ENCODE data around the gene PCTP. TPM values are rescaled to one million over a fixed set of nuclear protein-coding genes. Genes with fewer than 3 reads are reported as not detected.
A peak's percentile ranks its signal among the peaks of the same experiment; 100 is the strongest.

Gene PCTP
- total RNA-seq, 1 donor, result 11.2 TPM

DNA sequence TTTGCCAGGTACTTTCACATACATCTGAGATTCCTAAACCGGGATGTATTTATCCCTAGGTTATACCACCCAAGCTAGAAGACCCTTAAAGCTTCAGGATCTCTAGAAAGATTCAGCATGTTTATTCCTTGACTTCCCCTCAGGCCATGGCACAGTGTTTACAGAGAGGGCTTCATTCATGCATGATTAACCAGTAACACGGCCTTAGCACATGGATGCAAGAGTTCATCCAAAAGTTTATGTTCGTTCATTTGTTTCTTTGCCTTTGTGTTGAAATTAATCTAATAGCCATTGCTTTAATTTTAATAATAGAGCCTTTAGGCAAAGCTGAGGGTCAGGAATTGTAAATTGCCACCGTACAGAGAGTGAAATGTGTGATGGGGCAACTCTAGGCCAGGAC, 13.8 kb downstream of the PCTP start:
- TF ChIP-seq, protein P1, sequence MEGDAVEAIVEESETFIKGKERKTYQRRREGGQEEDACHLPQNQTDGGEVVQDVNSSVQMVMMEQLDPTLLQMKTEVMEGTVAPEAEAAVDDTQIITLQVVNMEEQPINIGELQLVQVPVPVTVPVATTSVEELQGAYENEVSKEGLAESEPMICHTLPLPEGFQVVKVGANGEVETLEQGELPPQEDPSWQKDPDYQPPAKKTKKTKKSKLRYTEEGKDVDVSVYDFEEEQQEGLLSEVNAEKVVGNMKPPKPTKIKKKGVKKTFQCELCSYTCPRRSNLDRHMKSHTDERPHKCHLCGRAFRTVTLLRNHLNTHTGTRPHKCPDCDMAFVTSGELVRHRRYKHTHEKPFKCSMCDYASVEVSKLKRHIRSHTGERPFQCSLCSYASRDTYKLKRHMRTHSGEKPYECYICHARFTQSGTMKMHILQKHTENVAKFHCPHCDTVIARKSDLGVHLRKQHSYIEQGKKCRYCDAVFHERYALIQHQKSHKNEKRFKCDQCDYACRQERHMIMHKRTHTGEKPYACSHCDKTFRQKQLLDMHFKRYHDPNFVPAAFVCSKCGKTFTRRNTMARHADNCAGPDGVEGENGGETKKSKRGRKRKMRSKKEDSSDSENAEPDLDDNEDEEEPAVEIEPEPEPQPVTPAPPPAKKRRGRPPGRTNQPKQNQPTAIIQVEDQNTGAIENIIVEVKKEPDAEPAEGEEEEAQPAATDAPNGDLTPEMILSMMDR (IDR thresholded peaks at IDR 0.05; ENCODE audit: insufficient read depth, low read depth, low read length), result no peak
- H3K4me3 ChIP-seq (ENCODE audit: low read depth, low read length), result no peak overlapping the region
- DNase-seq (ENCODE audit: low read depth), result no peak

DNA sequence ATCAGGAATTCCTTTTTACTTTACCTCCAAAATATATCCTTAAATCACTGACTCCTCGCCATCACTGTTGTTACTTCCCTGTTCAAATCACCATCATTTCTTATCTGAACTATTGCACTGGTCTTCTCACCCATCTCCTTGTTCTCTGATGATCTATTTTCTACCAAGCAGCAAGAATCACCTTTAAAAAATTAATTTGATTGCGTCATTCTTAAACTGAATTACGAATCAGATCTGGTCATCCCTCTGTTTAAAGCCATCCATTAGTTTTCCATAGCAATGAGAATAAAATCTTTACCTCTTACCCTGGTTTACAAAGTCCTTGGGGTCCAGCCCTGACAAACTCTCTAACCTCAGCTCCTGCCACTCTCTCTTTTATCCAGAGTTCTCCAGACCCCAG, 14.6 kb downstream of the PCTP start:
- DNase-seq (ENCODE audit: low read depth), result no peak
- H3K4me3 ChIP-seq (ENCODE audit: low read depth, low read length), result no peak overlapping the region
- TF ChIP-seq, protein P1 (IDR thresholded peaks at IDR 0.05; ENCODE audit: insufficient read depth, low read depth, low read length), result no peak

DNA sequence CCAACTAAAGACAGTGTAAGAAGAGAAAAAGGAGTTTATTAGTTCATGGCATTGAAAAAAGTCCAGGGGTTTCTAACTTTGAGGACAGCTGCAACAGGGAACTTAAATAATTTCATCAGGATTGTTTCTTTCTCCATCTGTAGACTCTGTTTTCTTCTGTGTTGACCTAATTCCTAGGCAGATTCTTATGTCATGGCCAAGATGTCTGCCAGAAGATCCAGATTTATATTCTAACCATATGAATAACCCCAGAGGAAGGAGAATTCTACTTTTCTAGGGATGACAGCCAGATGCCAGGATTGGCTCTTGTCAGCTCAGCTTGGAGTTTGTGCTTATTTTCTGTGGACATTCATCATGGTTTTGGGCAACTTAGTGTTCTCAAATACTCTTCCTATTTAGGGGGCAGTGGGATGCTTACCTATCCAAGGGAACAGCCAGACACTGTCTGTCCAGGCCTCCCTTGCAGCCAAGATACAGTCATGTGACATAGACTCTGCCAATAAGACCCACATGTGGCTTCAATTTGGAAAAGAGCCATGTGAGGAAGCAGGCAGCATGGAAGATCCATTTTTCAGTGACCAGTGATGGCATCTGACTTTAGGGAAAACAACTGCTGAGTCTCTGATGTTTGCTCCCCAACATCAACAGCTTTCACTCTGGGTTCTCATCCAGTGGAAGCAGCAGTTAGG, 18.2 kb downstream of the PCTP start:
- peak; percentile 13 for DNase-seq (ENCODE audit: low read depth)
- TF ChIP-seq, protein P1 (IDR thresholded peaks at IDR 0.05; ENCODE audit: insufficient read depth, low read depth, low read length), result no peak
- H3K4me3 ChIP-seq (ENCODE audit: low read depth, low read length), result no peak overlapping the region

DNA sequence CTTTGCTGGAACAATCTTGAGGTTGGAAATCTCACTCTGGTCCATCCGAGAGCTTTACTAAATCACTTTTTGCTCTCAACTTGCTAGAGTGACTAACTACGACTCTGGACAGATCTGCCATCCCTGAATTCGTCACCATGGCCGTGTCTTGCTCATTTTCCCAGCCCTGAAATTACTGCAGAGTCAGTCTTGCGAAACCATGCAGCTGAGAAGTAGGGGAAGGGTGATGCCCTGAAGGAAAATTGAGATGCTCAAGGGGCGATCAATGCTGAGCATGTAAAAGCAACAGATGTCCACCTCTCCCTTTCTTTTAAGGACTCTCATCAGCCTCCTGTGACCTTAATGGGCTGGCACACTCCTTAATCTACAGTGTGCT, 18.8 kb downstream of the PCTP start:
- peak; percentile 90 for DNase-seq (ENCODE audit: low read depth)
- H3K4me3 ChIP-seq (ENCODE audit: low read depth, low read length), result no peak overlapping the region
- TF ChIP-seq, protein P1 (IDR thresholded peaks at IDR 0.05; ENCODE audit: insufficient read depth, low read depth, low read length), result no peak

DNA sequence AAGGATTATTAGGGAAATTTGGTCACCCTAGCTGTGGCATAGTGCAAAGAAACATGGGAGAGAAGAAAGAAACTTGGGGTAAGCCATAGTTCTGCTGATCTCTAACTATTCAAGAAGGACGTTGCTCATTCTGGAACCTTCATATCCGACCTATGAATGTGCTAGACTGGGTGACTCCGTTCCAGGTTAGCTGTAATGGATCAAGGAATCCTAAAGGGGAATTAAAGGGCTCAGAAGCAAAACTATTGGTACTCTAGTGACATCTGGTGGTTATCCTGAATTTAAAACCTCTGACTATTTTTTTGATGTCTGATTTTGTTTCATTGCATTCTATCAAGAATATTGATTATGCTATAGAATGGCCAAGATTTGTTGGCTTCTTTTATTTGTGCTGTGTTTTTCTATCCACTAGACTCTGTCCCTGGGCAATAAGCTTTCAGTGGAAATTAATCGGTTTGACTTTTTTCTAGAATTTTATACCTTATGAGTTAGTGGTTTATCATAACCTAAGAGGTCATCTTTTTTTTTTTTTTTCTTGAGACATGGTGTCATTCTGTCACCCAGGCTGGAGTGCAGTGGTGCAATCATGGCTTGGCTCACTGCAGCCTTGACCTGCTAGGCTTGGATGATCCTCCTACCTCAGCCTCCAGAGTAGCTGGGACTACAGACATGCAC, 19.5 kb downstream of the PCTP start:
- TF ChIP-seq, protein P1 (IDR thresholded peaks at IDR 0.05; ENCODE audit: insufficient read depth, low read depth, low read length), result peak; percentile 46
- H3K4me3 ChIP-seq (ENCODE audit: low read depth, low read length), result no peak overlapping the region
- peak; percentile 73 for DNase-seq (ENCODE audit: low read depth)

DNA sequence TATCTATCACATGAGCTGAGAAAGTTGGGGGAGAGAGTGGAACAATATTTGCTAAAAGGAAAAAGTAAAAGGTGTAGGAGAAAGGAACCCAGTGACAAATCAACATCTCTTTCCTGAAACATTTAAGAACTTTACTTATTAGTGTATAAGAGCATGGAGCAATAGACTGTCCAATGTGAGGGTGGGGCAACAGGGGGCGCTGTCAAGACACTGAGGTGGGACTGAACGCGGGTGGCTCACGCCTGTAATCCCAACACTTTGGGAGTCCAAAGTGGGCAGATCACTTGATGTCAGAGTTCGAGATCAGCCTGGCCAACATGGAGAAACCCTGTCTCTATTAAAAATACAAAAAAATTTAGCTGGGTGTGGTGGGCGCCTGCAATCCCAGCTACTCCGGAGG, 21.2 kb downstream of the PCTP start:
- DNase-seq (ENCODE audit: low read depth), result no peak
- TF ChIP-seq, protein P1 (IDR thresholded peaks at IDR 0.05; ENCODE audit: insufficient read depth, low read depth, low read length), result no peak
- H3K4me3 ChIP-seq (ENCODE audit: low read depth, low read length), result no peak overlapping the region
